Neural progenitor cell (in vitro differentiated cells): ENCODE measurements around the gene CCDC102A. TPM values are rescaled to one million over a fixed set of nuclear protein-coding genes. Genes with fewer than 3 reads are reported as not detected.

Experiments used
- DNase-seq: peaks from one replicate; pipeline ENCODE4 v3.0.0-alpha.2; 2016; ENCODE audit warnings: low spot score
- H2AFZ ChIP-seq: fragments of 200-600 bp; sonication (generic); replicated peaks from 2 replicates; pipeline ENCODE4 v1.6.1; 2016; ENCODE audit warnings: antibody characterized with exemption
- H3F3A ChIP-seq: fragments of 200-600 bp; sonication (generic); 2 replicates; pipeline ENCODE4 v1.6.1; 2016; ENCODE audit warnings: antibody characterized with exemption, low read depth
- H3K27ac ChIP-seq: fragments of 200-600 bp; sonication (generic); 2 replicates; pipeline ENCODE4 v1.5.1; 2016; ENCODE audit warnings: mild to moderate bottlenecking
- H3K27me3 ChIP-seq: fragments of 200-600 bp; sonication (generic); 2 replicates; pipeline ENCODE4 v1.6.1; 2016; ENCODE audit warnings: mild to moderate bottlenecking, moderate library complexity
- H3K36me3 ChIP-seq: fragments of 200-600 bp; sonication (generic); 2 replicates; pipeline ENCODE4 v1.5.1; 2016
- H3K4me1 ChIP-seq: fragments of 200-600 bp; sonication (generic); 2 replicates; pipeline ENCODE4 v1.6.1; 2016; ENCODE audit warnings: mixed run types
- H3K4me2 ChIP-seq: fragments of 200-600 bp; sonication (generic); 2 replicates; pipeline ENCODE4 v1.6.1; 2016
- H3K4me3 ChIP-seq: fragments of 200-600 bp; sonication (generic); 2 replicates; pipeline ENCODE4 v1.5.1; 2016
- H3K79me2 ChIP-seq: fragments of 200-600 bp; sonication (generic); 2 replicates; pipeline ENCODE4 v1.6.1; 2016; ENCODE audit warnings: low read depth
- H3K9ac ChIP-seq: fragments of 200-600 bp; sonication (generic); 2 replicates; pipeline ENCODE4 v1.6.1; 2016
- H3K9me3 ChIP-seq: fragments of 200-600 bp; sonication (generic); 2 replicates; pipeline ENCODE4 v1.5.1; 2016; ENCODE audit warnings: low read depth
- H4K20me1 ChIP-seq: fragments of 200-600 bp; sonication (generic); 2 replicates; pipeline ENCODE4 v1.6.1; 2016; ENCODE audit warnings: low read depth
- H3K27ac Mint-ChIP-seq: 3 replicates; pipeline ENCODE4 v1.8.0; 2021; ENCODE audit warnings: mixed read lengths
- H3K27me3 Mint-ChIP-seq: 2 replicates; pipeline ENCODE4 v1.8.0; 2022; ENCODE audit warnings: low read depth, mild to moderate bottlenecking, inconsistent platforms, moderate library complexity, mixed read lengths; ENCODE audit not compliant: insufficient read depth
- H3K36me3 Mint-ChIP-seq: 3 replicates; pipeline ENCODE4 v1.8.0; 2021; ENCODE audit warnings: mixed read lengths
- H3K4me1 Mint-ChIP-seq: 3 replicates; pipeline ENCODE4 v1.8.0; 2021; ENCODE audit warnings: mixed read lengths
- H3K4me3 Mint-ChIP-seq: 3 replicates; pipeline ENCODE4 v1.8.0; 2021; ENCODE audit warnings: mild to moderate bottlenecking, moderate library complexity, mixed read lengths
- H3K9me3 Mint-ChIP-seq: 3 replicates; pipeline ENCODE4 v1.8.0; 2020; ENCODE audit warnings: mixed read lengths
- CTCF ChIP-seq: fragments of 200-600 bp; sonication (generic); IDR thresholded peaks from 2 replicates; pipeline ENCODE4 v1.5.1; 2017; ENCODE audit warnings: antibody characterized with exemption, mild to moderate bottlenecking
- EZH2 ChIP-seq: fragments of 200-600 bp; sonication (generic); IDR thresholded peaks from 2 replicates; pipeline ENCODE4 v1.6.1; 2017; ENCODE audit warnings: antibody characterized with exemption, mild to moderate bottlenecking, moderate library complexity
- EZH2phosphoT487 ChIP-seq: fragments of 200-600 bp; sonication (generic); IDR thresholded peaks from 2 replicates; pipeline ENCODE4 v1.6.1; 2017; ENCODE audit warnings: antibody characterized with exemption
- total RNA-seq: library from RNA; depleted of rRNA; stranded (reverse); fragments of >200 nt; gene quantifications from 2 replicates; pipeline ENCODE4 v1.2.3, GENCODE V29; 2015; ENCODE audit warnings: low replicate concordance

CCDC102A gene
- total RNA-seq, 1 donor from 2014 or later: 3.9 TPM

DNA sequence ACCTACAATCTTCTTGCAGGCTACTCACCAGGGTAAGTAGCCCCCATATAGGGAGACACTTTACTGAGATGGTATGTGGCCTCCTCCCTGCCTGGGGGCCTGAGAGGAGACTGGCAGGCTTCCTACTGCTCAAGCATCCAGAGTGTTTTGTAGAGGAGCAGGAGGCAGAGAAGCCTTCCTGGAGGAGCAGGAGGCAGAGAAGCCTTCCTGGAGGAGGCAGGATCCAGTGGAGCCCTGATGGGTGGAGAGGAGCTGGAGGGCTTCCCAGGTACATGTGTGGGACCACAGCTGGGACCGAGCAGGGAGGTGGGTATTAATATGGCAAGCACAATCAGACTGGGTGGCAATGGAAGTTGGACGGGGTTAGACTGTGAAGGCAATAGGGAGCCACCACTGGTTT is 4.0 kb upstream of the CCDC102A start:
- H3K36me3 Mint-ChIP-seq: no peaks in the 10 kb centered on the region
- no peak overlapping the region for H3K27ac Mint-ChIP-seq
- Histone ChIP-seq H3K4me2 (no peak overlapping the region), H3K9ac (no peak overlapping the region), H3K9me3 (no peaks in the 10 kb centered on the region), H3K79me2 (peaks cover 3% of the 10 kb centered on the region), H3K4me3 (no peak overlapping the region), H3K27me3 (no peaks in the 10 kb centered on the region), H3K27ac (no peak overlapping the region), H3K4me1 (peaks cover 9% of the 10 kb centered on the region), H4K20me1 (no peaks in the 10 kb centered on the region), H2AFZ (no peak overlapping the region), H3F3A (peaks cover 20% of the 10 kb centered on the region), H3K36me3 (no peaks in the 10 kb centered on the region)
- DNase-seq: no peak
- peaks cover 8% of the 10 kb centered on the region for H3K27me3 Mint-ChIP-seq
- H3K4me1 Mint-ChIP-seq: peaks cover 24% of the 10 kb centered on the region
- H3K9me3 Mint-ChIP-seq: no peaks in the 10 kb centered on the region
- no peak for TF ChIP-seq CTCF
- no peak for TF ChIP-seq EZH2phosphoT487
- no peak for TF ChIP-seq EZH2
- H3K4me3 Mint-ChIP-seq: no peak overlapping the region

GRCh38 chr16:57539072-57539796 is 2.9 kb upstream of the CCDC102A start:
- Mint-ChIP-seq H3K4me1 (peaks cover 26% of the 10 kb centered on the region), H3K9me3 (no peaks in the 10 kb centered on the region), H3K4me3 (no peak overlapping the region), H3K27me3 (peaks cover 2% of the 10 kb centered on the region), H3K36me3 (no peaks in the 10 kb centered on the region), H3K27ac (no peak overlapping the region)
- peaks cover 9% of the 10 kb centered on the region for H3K79me2 ChIP-seq
- H2AFZ ChIP-seq: no peak overlapping the region
- no peak overlapping the region for H3K27ac ChIP-seq
- H4K20me1 ChIP-seq: no peaks in the 10 kb centered on the region
- H3K27me3 ChIP-seq: no peaks in the 10 kb centered on the region
- no peak for TF ChIP-seq EZH2phosphoT487
- no peak for TF ChIP-seq CTCF
- no peak for TF ChIP-seq EZH2
- peaks cover 9% of the 10 kb centered on the region for H3K4me1 ChIP-seq
- no peak for DNase-seq
- H3K4me2 ChIP-seq: no peak overlapping the region
- no peaks in the 10 kb centered on the region for H3K9me3 ChIP-seq
- no peak overlapping the region for H3K9ac ChIP-seq
- no peak overlapping the region for H3K4me3 ChIP-seq
- H3K36me3 ChIP-seq: no peaks in the 10 kb centered on the region
- H3F3A ChIP-seq: peaks cover 20% of the 10 kb centered on the region

- H3K9me3 Mint-ChIP-seq: no peaks in the 10 kb centered on the region
- no peak overlapping the region for H3K27ac Mint-ChIP-seq
- H3K4me3 Mint-ChIP-seq: peak overlapping the region; percentile 84
- no peak for DNase-seq
- Histone ChIP-seq H3K9ac (no peak overlapping the region), H3K4me1 (peaks cover 9% of the 10 kb centered on the region), H3K36me3 (no peaks in the 10 kb centered on the region), H3K27ac (no peak overlapping the region), H3K27me3 (no peaks in the 10 kb centered on the region), H2AFZ (no peak overlapping the region), H3K79me2 (peaks cover 9% of the 10 kb centered on the region), H3F3A (peaks cover 20% of the 10 kb centered on the region), H4K20me1 (no peaks in the 10 kb centered on the region), H3K4me3 (no peak overlapping the region), H3K4me2 (no peak overlapping the region), H3K9me3 (no peaks in the 10 kb centered on the region)
- H3K4me1 Mint-ChIP-seq: peaks cover 33% of the 10 kb centered on the region
- TF ChIP-seq EZH2: no peak
- no peak for TF ChIP-seq EZH2phosphoT487
- no peak for TF ChIP-seq CTCF
- no peaks in the 10 kb centered on the region for H3K36me3 Mint-ChIP-seq
- peaks cover 7% of the 10 kb centered on the region for H3K27me3 Mint-ChIP-seq
Measured at GRCh38 chr16:57538235-57538721, 1.9 kb upstream of the CCDC102A start.
